ENCODE measurements around the gene ARL1.
"Not testable (repeated sequence)": the region's sequence is repeated elsewhere in the genome, so short reads cannot be mapped to it uniquely, and the experiment has no call there.

Gene ARL1

DNA sequence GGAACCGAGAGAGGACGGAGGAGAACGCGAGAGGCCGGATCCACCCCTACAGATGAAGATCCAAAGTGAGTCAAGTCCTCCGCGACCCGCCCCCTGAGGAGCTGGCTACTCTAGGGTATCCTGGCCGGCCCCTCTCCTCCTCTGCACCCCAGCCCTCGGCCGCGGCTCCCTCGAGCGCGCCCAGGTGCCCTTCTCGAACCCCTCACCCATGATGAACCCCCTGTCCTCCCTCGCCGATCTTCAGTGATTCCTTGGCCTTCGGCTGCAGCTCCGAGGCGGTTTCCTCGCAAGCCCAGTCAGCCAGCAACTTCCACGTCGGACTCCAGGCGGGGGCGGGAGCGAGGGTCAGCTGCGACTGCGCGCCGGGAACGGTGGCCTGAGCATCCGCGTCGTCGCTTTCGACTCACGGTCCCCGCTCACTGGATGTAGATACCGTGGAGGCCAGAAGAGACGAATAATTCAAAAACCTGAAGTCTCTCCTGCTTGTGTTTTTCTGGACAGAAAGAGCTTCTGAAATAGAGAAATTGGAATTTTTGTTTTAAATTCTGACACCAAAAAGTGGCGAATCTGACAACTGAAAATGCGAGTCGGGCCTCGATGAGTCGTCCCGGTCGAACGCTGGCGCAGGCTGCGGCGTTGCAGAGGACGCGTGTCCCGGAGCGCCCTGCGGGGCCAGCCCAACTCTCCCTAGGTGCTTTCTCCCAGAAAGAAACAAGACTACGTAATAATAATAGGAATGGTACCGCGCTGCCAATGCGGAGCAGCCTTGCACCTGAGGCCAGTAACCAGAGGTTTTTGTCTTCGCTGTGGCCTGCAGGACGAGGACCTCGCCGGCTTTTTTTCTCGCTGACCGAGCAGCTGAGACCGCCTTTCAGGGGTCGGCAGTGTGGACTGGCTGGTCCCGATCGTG, at the start of gene ARL1:
Gene ARL1, minus strand, starts transcription at position 337 of the 910 bp plus-strand sequence. Its CDS starts 127 bp downstream, at position 210.
- DNase-seq (ENCODE audit: low spot score), result peak; percentile 94

GRCh38 chr12:101455685-101456084, 48.1 kb upstream of the ARL1 start:
- DNase-seq (ENCODE audit: low spot score), result no peak

GRCh38 chr12:101441461-101442224, 34.1 kb upstream of the ARL1 start:
- DNase-seq (ENCODE audit: low spot score), result no peak

- DNase-seq (ENCODE audit: low spot score), result no peak
Measured at GRCh38 chr12:101439236-101439635, 31.7 kb upstream of the ARL1 start.

- DNase-seq (ENCODE audit: low spot score), result no peak
Measured at GRCh38 chr12:101436136-101436535, 28.6 kb upstream of the ARL1 start.

GRCh38 chr12:101430456-101430855, 22.9 kb upstream of the ARL1 start:
- no peak for DNase-seq (ENCODE audit: low spot score)

GRCh38 chr12:101424620-101425019, 17.0 kb upstream of the ARL1 start:
- DNase-seq (ENCODE audit: low spot score), result no peak

GRCh38 chr12:101422066-101422465, 14.5 kb upstream of the ARL1 start:
- not testable (repeated sequence) for DNase-seq (ENCODE audit: low spot score)

- DNase-seq (ENCODE audit: low spot score), result no peak
Measured at GRCh38 chr12:101415228-101415627, 7.7 kb upstream of the ARL1 start.

DNA sequence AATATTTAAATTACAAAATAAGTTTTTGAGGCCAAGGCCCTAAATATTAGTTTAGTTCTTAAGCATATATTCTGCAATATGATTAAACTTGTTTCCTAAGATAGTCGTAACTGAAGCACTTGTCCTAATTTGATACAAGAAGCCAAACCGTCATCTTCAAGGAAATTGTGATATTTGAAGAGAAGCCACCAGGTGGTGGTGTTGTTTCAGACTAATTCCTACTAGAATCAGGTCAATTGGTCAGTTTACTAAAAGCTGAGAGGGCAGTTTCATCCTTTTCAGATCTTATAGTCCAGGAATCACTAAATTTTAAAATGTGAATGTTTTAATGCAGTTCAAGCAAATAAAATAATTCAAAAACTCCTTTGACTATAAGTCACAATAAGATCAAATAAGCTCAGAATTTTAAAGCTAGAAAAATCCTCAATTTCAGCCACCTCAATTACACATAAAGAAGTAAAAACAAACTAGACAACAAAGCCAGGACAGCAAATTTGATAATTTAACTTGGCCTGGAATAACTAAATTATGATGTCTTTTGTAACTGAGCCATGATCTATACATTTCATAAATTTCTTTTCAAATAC, 7.1 kb upstream of the ARL1 start:
- peak; percentile 83 for DNase-seq (ENCODE audit: low spot score)

- DNase-seq (ENCODE audit: low spot score), result not testable (repeated sequence)
Measured at GRCh38 chr12:101410169-101410568, 2.6 kb upstream of the ARL1 start.

DNA sequence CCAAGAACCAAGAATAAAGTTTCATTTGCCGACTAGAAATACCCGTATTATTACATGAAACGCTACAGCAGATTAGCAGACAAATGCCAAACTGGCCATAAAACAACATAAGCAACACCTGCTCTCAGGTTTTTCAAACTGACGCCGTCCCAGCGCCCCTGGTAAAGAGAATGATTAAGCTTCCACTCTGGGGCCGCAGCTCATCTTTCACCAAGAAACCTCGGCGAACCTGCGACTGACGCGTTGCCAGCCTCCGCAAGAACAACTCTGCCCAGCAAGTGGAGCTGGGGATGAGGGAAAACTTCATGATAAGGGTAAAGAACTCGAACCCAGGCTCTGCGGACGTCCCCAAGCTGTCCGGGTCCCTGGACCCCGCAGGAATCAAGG, 530 bp downstream of the ARL1 start:
- peak; percentile 24 for DNase-seq (ENCODE audit: low spot score)

- not testable (repeated sequence) for DNase-seq (ENCODE audit: low spot score)
Measured at GRCh38 chr12:101391181-101391580, 16.4 kb downstream of the ARL1 start.

DNA sequence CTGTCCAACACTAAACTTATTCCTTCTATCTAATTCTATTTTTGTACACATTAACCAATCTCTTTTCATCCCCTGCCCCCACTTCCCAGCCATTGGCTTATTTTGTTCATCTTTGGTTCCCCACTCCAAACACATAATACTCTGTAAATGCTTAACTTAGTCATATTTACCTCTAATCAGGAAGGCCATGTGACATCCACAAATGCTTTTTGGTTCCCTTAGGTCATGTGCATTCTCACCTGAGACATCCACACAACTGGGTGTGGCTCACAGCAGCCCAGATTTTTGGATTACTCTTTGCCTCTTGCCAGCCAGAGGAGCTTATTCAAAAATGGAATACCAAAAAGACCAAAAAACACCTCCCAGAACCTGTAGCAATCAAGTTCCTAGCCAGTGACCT, 28.4 kb downstream of the ARL1 start:
- no peak for DNase-seq (ENCODE audit: low spot score)

DNA sequence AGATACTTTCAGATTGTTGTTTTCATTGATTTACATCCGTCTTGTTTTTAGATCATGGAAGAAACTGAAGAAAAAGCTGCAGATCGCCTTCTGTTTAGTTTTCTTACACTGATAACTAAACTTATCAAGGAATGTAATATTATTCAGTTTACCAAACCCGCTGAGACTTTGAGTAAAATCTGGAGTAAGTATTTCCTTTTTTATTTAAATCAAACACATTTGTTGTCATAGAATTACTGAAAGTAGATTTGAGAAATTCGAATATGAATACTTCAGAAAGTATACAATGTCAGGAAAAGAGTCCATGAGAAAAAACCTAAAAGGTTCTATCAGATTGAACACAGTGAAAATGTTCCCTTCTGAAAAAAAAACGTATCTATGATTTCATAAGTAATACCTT, 32.0 kb downstream of the ARL1 start:
- DNase-seq (ENCODE audit: low spot score), result no peak

DNA sequence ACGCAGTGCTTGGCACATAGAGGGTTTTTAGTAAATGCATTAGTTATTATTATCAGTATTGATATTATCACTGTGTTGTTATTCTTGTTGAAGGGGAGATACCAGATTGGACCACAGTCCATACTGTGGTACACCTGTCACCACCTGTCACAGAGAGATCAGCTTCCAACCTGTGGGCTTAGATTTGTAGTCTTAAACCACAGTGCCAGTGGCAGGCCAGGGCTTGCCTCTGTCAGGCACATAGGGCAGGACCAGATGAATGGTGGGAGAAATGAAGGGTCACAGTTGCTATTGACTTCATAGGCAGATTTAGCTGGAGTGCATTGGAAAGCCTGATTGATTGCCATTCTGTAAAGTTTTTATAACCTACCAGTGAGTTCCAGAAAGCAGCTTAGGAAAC, 35.1 kb downstream of the ARL1 start:
- DNase-seq (ENCODE audit: low spot score), result no peak

GRCh38 chr12:101368016-101368415, 39.6 kb downstream of the ARL1 start:
- no peak for DNase-seq (ENCODE audit: low spot score)

DNA sequence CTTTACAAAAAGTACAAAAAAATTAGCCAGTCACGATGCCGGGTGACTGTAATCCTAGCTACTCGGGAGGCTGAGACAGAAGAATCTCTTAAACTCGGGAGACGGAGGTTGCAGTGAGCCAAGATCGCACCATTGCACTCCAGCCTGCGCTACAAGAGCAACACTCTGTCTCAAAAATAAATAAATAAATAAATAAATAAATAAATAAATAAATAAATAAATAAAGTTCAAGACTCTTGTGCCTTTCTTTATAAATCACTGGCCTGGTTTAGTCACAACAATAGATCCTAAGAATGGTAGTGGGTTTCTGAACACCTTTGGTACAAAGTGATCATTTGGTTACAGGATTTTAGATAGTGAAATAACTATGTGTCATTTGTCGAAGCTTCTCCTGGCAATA, 46.1 kb downstream of the ARL1 start:
- DNase-seq (ENCODE audit: low spot score), result no peak

- DNase-seq (ENCODE audit: low spot score), result no peak
Measured at GRCh38 chr12:101356794-101357193, 50.8 kb downstream of the ARL1 start.

GRCh38 chr12:101351682-101352081, 55.9 kb downstream of the ARL1 start:
- DNase-seq (ENCODE audit: low spot score), result no peak

DNA sequence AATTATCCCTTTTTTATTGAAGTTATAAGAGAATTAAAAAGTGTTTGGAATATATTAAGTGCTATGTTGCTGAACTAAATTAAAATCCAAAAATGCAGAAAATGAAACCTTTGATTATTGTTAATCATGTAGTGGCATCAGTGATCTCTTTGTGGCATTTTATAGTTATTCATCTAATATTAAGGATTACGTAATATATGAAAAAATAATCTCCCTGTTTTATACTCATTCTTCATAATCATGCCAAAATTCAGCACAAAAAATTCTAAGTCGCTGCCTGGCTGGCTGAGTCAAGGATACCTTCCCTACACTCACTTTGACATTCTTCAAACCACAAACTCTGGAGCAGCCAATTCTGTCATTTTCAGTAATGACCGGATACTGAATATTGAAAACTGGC, 63.7 kb downstream of the ARL1 start:
- no peak for DNase-seq (ENCODE audit: low spot score)
